Osteoblast (primary cell): ENCODE measurements around the gene CFAP251. TPM values are rescaled to one million over a fixed set of nuclear protein-coding genes. Genes with fewer than 3 reads are reported as not detected.

Experiments used
- DNase-seq: peaks from one replicate; pipeline ENCODE4 v3.0.0; 2011; ENCODE audit warnings: low spot score, mixed read lengths; ENCODE audit not compliant: insufficient read length; ENCODE audit errors: missing footprints
- H2AFZ ChIP-seq: 2 replicates; pipeline ENCODE4 v1.6.0; 2011; ENCODE audit warnings: mild to moderate bottlenecking, low read length
- H3K27ac ChIP-seq: 2 replicates; pipeline ENCODE4 v1.5.1; 2011; ENCODE audit warnings: mild to moderate bottlenecking, low read depth, low read length, moderate library complexity
- H3K27me3 ChIP-seq: 2 replicates; pipeline ENCODE4 v1.6.0; 2012; ENCODE audit warnings: mild to moderate bottlenecking, control low read depth, inconsistent platforms, low read length, moderate library complexity; ENCODE audit not compliant: insufficient read depth
- H3K36me3 ChIP-seq: 2 replicates; pipeline ENCODE4 v1.5.1; 2011; ENCODE audit warnings: mild to moderate bottlenecking, low read length, control low read depth, moderate library complexity; ENCODE audit not compliant: insufficient read depth
- H3K4me1 ChIP-seq: 2 replicates; pipeline ENCODE4 v1.5.1; 2011; ENCODE audit warnings: mild to moderate bottlenecking, low read length, control low read depth, moderate library complexity; ENCODE audit not compliant: insufficient read depth
- H3K4me2 ChIP-seq: 2 replicates; pipeline ENCODE4 v1.6.0; 2011; ENCODE audit warnings: mild to moderate bottlenecking, low read length; ENCODE audit not compliant: insufficient read depth
- H3K4me3 ChIP-seq: fragments of 200-600 bp; sonication (generic); 3 replicates; pipeline ENCODE4 v1.5.1; 2012; ENCODE audit warnings: mild to moderate bottlenecking, low read length, inconsistent platforms; ENCODE audit not compliant: insufficient read depth
- H3K79me2 ChIP-seq: 2 replicates; pipeline ENCODE4 v1.6.0; 2012; ENCODE audit warnings: mild to moderate bottlenecking, low read length, control low read depth, inconsistent platforms; ENCODE audit not compliant: insufficient read depth
- H3K9me3 ChIP-seq: 2 replicates; pipeline ENCODE4 v1.5.1; 2011; ENCODE audit warnings: low read depth, low read length, control low read depth
- H4K20me1 ChIP-seq: 2 replicates; pipeline ENCODE4 v1.6.0; 2012; ENCODE audit warnings: mild to moderate bottlenecking, low read length, control low read depth; ENCODE audit not compliant: insufficient read depth
- total RNA-seq: library from RNA; depleted of rRNA; stranded (reverse); fragments of >200 nt; gene quantifications from 2 replicates; pipeline ENCODE4 v1.2.3, GENCODE V29; 2012
- TF ChIP-seq, protein P1 (sequence below): IDR thresholded peaks from 2 replicates; pipeline ENCODE4 v1.5.1; 2011; ENCODE audit warnings: mild to moderate bottlenecking, low read depth, low read length, moderate library complexity; ENCODE audit errors: extremely low read depth

Gene CFAP251
- total RNA-seq, 1 donor: 4.3 TPM

DNA sequence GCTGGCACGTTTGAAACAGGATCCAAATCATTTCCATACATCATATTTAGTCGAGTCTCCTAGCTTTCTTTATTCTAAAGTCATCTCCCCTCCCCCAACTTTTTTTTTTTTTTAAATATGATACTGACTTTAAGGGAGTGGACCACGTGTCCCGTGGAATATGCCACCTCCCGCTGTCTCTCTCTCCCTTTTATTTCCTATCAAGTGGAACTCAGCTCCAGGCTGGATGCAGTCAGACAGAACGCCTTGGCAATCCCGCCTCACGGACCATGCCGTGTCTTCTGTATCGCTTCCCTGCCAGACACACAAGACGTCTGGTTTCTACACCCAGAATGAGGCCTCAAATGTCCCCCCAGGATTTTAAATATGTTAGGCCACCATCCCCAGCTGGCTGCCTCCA is 124.5 kb downstream of the CFAP251 start:
- Histone ChIP-seq H3K27me3 (no peaks in the 10 kb centered on the region), H3K4me3 (no peak overlapping the region), H3K9me3 (no peaks in the 10 kb centered on the region), H3K27ac (no peak overlapping the region), H3K79me2 (no peaks in the 10 kb centered on the region), H4K20me1 (no peaks in the 10 kb centered on the region), H3K4me2 (no peak overlapping the region), H3K36me3 (peaks cover 18% of the 10 kb centered on the region), H3K4me1 (no peaks in the 10 kb centered on the region), H2AFZ (no peak overlapping the region)
- no peak for DNase-seq
- TF ChIP-seq, protein P1, sequence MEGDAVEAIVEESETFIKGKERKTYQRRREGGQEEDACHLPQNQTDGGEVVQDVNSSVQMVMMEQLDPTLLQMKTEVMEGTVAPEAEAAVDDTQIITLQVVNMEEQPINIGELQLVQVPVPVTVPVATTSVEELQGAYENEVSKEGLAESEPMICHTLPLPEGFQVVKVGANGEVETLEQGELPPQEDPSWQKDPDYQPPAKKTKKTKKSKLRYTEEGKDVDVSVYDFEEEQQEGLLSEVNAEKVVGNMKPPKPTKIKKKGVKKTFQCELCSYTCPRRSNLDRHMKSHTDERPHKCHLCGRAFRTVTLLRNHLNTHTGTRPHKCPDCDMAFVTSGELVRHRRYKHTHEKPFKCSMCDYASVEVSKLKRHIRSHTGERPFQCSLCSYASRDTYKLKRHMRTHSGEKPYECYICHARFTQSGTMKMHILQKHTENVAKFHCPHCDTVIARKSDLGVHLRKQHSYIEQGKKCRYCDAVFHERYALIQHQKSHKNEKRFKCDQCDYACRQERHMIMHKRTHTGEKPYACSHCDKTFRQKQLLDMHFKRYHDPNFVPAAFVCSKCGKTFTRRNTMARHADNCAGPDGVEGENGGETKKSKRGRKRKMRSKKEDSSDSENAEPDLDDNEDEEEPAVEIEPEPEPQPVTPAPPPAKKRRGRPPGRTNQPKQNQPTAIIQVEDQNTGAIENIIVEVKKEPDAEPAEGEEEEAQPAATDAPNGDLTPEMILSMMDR: no peak

DNA sequence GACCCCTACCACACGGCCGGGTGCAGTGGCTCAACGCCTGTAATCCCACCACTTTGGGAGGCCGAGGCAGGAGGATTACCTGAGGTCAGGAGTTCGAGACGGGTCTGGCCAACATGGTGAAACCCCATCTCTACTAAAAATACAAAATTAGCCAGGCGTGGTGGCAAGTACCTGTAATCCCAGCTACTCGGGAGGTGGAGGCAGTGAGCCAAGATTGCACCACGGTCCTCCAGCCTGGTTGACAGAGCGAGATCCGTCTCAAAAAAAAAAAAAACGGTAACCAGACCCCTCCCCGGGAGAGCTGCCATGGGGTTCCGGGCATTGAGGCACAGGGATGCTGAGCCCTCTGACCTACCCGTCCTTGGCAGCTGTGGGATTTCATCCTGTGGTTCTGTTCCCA is 125.1 kb downstream of the CFAP251 start:
- H3K9me3 ChIP-seq: no peaks in the 10 kb centered on the region
- H3K36me3 ChIP-seq: peaks cover 18% of the 10 kb centered on the region
- H3K27ac ChIP-seq: no peak overlapping the region
- TF ChIP-seq, protein P1: no peak
- H2AFZ ChIP-seq: no peak overlapping the region
- peak; percentile 26 for DNase-seq
- no peak overlapping the region for H3K4me3 ChIP-seq
- no peaks in the 10 kb centered on the region for H3K4me1 ChIP-seq
- no peaks in the 10 kb centered on the region for H4K20me1 ChIP-seq
- no peaks in the 10 kb centered on the region for H3K27me3 ChIP-seq
- no peaks in the 10 kb centered on the region for H3K79me2 ChIP-seq
- no peak overlapping the region for H3K4me2 ChIP-seq

DNA sequence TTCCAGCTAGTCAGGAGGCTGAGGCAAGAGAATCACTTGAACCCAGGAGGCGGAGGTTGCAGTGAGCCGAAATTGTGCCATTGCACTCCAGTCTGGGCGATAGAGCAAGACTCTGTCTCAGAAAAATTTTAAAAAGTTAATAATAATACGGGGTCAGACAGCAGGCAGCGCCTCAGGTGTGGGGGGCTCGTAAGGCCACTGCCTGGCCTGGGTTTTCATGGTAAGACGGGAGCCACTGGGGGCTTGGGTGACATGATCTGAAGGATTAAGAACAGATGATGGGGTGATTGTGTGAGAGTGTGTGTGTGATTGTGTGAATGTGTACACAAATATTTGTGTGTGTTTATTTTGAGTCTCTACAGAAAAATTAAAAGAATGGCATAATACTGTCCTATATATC is 126.9 kb downstream of the CFAP251 start:
- no peaks in the 10 kb centered on the region for H3K9me3 ChIP-seq
- TF ChIP-seq, protein P1: no peak
- H3K4me3 ChIP-seq: no peak overlapping the region
- H3K27ac ChIP-seq: no peak overlapping the region
- H3K79me2 ChIP-seq: no peaks in the 10 kb centered on the region
- no peak overlapping the region for H2AFZ ChIP-seq
- H3K4me1 ChIP-seq: no peaks in the 10 kb centered on the region
- H3K36me3 ChIP-seq: peaks cover 20% of the 10 kb centered on the region
- H4K20me1 ChIP-seq: no peaks in the 10 kb centered on the region
- DNase-seq: peak; percentile 22
- no peak overlapping the region for H3K4me2 ChIP-seq
- no peaks in the 10 kb centered on the region for H3K27me3 ChIP-seq

DNA sequence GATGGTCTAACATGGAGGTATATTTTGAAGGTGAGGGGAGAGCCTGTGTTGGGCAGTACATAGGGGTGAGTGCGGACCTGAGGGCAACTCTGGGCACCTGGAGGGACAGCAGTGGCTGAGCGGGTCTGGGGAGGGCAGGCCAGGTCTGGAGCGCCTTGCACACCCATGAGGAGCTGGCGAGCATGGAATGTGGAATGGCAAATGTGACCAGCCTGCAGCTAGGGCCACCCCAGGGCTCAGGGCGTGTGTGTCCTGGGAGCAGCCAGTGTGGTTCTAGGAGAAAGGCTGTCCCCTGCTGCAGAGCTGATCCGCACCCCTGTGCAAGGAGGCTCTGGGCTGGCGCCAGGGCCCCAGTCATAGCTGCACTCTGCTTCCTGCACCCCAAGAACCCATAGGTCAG is 127.8 kb downstream of the CFAP251 start:
- Histone ChIP-seq H2AFZ (no peak overlapping the region), H3K9me3 (no peaks in the 10 kb centered on the region), H4K20me1 (no peaks in the 10 kb centered on the region), H3K27ac (no peak overlapping the region), H3K4me3 (no peak overlapping the region), H3K36me3 (peaks cover 17% of the 10 kb centered on the region), H3K79me2 (no peaks in the 10 kb centered on the region), H3K4me1 (peaks cover 2% of the 10 kb centered on the region), H3K27me3 (no peaks in the 10 kb centered on the region), H3K4me2 (no peak overlapping the region)
- no peak for DNase-seq
- TF ChIP-seq, protein P1: no peak
